GM19468 (cell line): Measurements from ENCODE around the gene GFM1.
"Not testable (repeated sequence)": the region's sequence is repeated elsewhere in the genome, so short reads cannot be mapped to it uniquely, and the experiment has no call there.

Source experiments
- ATAC-seq: cut with Tn5 transposase; IDR thresholded peaks from one replicate; pipeline ENCODE4 v1.9.1; 2021; ENCODE audit warnings: mild to moderate bottlenecking, moderate library complexity, moderate number of reproducible peaks; ENCODE audit not compliant: unreplicated experiment; ENCODE audit errors: extremely low read depth

Gene GFM1

GRCh38 chr3:158672215-158673176, 28.2 kb downstream of the GFM1 start, which contains the start of gene LXN:
LXN (minus strand) TSS chr3:158672648; CDS start chr3:158672478, 170 bp downstream.
- ATAC-seq, result peak; percentile 100

- no peak for ATAC-seq
Measured at GRCh38 chr3:158678687-158679086, 34.4 kb downstream of the GFM1 start.

- ATAC-seq, result no peak
Measured at GRCh38 chr3:158679547-158680000, 35.2 kb downstream of the GFM1 start.

GRCh38 chr3:158680861-158681260, 36.5 kb downstream of the GFM1 start:
- no peak for ATAC-seq

- ATAC-seq, result no peak
Measured at GRCh38 chr3:158683230-158683962, 39.1 kb downstream of the GFM1 start.

GRCh38 chr3:158685159-158685558, 40.8 kb downstream of the GFM1 start:
- ATAC-seq, result no peak

- not testable (repeated sequence) for ATAC-seq
Measured at GRCh38 chr3:158693866-158694456, 49.6 kb downstream of the GFM1 start.

GRCh38 chr3:158696618-158697017, 52.3 kb downstream of the GFM1 start:
- ATAC-seq, result no peak

- ATAC-seq, result no peak
Measured at GRCh38 chr3:158700559-158700958, 56.2 kb downstream of the GFM1 start.

- no peak for ATAC-seq
Measured at GRCh38 chr3:158701420-158702065, 57.2 kb downstream of the GFM1 start.

- ATAC-seq, result no peak
Measured at GRCh38 chr3:158702815-158703481, 58.6 kb downstream of the GFM1 start.

- no peak for ATAC-seq
Measured at GRCh38 chr3:158703566-158703965, 59.2 kb downstream of the GFM1 start.

- ATAC-seq, result no peak
Measured at GRCh38 chr3:158709666-158710083, 65.3 kb downstream of the GFM1 start.

- no peak for ATAC-seq
Measured at GRCh38 chr3:158710601-158711000, 66.3 kb downstream of the GFM1 start.

- no peak for ATAC-seq
Measured at GRCh38 chr3:158711886-158712285, 67.6 kb downstream of the GFM1 start.

- no peak for ATAC-seq
Measured at GRCh38 chr3:158712443-158712842, 68.1 kb downstream of the GFM1 start.

GRCh38 chr3:158713094-158713499, 68.8 kb downstream of the GFM1 start:
- no peak for ATAC-seq

- ATAC-seq, result no peak
Measured at GRCh38 chr3:158717576-158717975, 73.2 kb downstream of the GFM1 start.

GRCh38 chr3:158718490-158719170, 74.3 kb downstream of the GFM1 start:
- ATAC-seq, result no peak
